Lower leg skin (tissue), 4 donors: Measurements from ENCODE around the gene JADE1. TPM values are rescaled to one million over a fixed set of nuclear protein-coding genes. Genes with fewer than 3 reads are reported as not detected.

ENCODE experiments used
- DNase-seq, 2 donors: peaks; one replicate each; pipeline ENCODE4 v3.0.0-alpha.2; 2019; ENCODE audit warnings: low spot score in 2 of 2
- H3K4me3 ChIP-seq: fragments of 200-600 bp; sonication (generic); 2 replicates; pipeline ENCODE4 v1.5.1; 2017; ENCODE audit warnings: mild to moderate bottlenecking, low read depth; ENCODE audit not compliant: poor library complexity, severe bottlenecking
- POLR2A ChIP-seq, 2 donors: fragments of 450-650 bp; IDR thresholded peaks; one replicate each; pipeline ENCODE4 v1.6.1; 2016 to 2017; ENCODE audit warnings: antibody characterized with exemption in 2 of 2, mild to moderate bottlenecking in 1 of 2, moderate library complexity in 1 of 2
- WGBS, 2 donors: methylation state at CpG; one replicate each; pipeline ENCODE4 v1.1.5; 2018; 5-methylcytosine and 5-hydroxymethylcytosine counted together
- intact Hi-C: fragments of 100-400 bp; cut with DNase I; formaldehyde crosslinking; loops from one replicate; pipeline ENCODE4 v1.15.0; 2023; ENCODE audit warnings: low total_unique reads
- total RNA-seq, 4 donors: library from RNA; depleted of rRNA; stranded (reverse); fragments of >200 nt; gene quantifications; one replicate each; pipeline ENCODE4 v1.1.0, GENCODE V29; 2016
- TF ChIP-seq, protein P1 (sequence below), 3 donors: fragments of 450-650 bp; IDR thresholded peaks; one replicate each; pipeline ENCODE4 v1.5.1; 2016; ENCODE audit warnings: antibody characterized with exemption in 3 of 3, mild to moderate bottlenecking in 3 of 3, moderate library complexity in 2 of 3

The JADE1 gene
- total RNA-seq, 4 donors from 2014 or later: 13.5 to 36.7 (median 19.6) TPM

DNA sequence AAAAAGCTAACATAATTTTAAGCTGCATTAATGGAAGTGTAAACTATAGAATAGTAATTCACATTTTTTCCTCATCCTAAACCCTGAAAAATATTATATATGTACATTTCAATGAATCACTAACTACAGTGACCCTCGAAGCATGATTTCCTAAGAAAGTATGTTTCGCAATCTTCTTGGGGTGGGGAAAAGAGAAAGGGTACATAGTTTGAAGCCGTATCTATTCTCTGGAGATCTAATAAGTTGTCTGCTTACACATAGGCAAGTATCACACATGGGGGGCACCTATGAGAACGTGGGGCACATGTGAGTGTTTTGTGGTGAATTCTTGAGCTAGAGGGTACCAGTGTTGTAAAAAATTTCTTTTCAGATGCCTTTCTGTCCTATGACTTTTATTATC, 71.2 kb downstream of the JADE1 start:
- TF ChIP-seq, protein P1, sequence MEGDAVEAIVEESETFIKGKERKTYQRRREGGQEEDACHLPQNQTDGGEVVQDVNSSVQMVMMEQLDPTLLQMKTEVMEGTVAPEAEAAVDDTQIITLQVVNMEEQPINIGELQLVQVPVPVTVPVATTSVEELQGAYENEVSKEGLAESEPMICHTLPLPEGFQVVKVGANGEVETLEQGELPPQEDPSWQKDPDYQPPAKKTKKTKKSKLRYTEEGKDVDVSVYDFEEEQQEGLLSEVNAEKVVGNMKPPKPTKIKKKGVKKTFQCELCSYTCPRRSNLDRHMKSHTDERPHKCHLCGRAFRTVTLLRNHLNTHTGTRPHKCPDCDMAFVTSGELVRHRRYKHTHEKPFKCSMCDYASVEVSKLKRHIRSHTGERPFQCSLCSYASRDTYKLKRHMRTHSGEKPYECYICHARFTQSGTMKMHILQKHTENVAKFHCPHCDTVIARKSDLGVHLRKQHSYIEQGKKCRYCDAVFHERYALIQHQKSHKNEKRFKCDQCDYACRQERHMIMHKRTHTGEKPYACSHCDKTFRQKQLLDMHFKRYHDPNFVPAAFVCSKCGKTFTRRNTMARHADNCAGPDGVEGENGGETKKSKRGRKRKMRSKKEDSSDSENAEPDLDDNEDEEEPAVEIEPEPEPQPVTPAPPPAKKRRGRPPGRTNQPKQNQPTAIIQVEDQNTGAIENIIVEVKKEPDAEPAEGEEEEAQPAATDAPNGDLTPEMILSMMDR (IDR thresholded peaks at IDR 0.05): no peak
- TF ChIP-seq POLR2A (IDR thresholded peaks at IDR 0.05): no peak
- intact Hi-C loops: no loop called here
- DNase-seq: no peak
- H3K4me3 ChIP-seq: no peak overlapping the region
- WGBS, 2 donors: 88 to 89% methylated on average over 4 of the region's 4 CpGs

DNA sequence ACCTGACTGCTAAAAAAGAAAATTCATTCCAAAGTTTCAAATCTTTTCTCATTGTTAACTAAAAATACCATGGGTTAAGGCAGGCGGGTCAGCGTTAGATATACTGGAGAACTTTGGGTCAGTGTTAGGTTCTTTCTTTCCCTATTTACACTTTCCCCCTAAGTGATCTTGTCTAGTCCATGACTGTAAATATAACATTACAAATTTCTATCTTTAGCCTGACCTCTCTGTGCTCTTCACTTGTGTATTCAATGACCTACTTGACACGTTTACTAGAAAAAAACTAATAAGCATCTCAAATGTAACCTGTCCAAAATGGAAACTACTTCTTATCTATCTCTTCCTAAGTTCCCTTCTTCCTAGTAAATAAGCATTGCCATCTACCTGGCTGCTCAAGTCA, 95.3 kb downstream of the JADE1 start:
- no peak overlapping the region for H3K4me3 ChIP-seq
- 90 to 93% methylated on average over 3 of the region's 3 CpGs for WGBS, 2 donors
- no peak for DNase-seq
- intact Hi-C loops: no loop called here
- TF ChIP-seq POLR2A (IDR thresholded peaks at IDR 0.05): no peak
- TF ChIP-seq, protein P1 (IDR thresholded peaks at IDR 0.05): no peak

DNA sequence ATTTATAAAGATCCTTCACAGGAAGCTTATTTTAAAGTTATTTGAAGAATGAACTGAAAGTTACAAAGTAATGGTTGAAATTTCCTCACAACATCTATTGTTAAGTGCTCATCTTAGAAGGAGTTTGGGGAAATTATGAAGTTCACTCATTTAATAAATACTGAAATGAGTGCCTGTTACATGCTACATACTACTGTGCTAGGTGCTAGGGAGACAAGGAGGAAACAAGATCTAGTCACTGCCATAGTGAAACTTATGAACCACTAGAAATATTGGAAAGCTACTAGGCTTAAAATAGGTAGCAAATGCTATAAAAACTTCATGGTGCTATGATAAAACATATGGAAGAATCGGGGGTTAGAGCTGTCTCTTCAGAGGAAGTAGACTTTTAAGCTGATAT, 97.1 kb downstream of the JADE1 start:
- TF ChIP-seq, protein P1 (IDR thresholded peaks at IDR 0.05): no peak
- TF ChIP-seq POLR2A (IDR thresholded peaks at IDR 0.05): no peak
- H3K4me3 ChIP-seq: no peak overlapping the region
- 67 to 68% methylated on average over 1 of the region's 1 CpG for WGBS, 2 donors
- no peak for DNase-seq
- intact Hi-C loops: no loop called here

DNA sequence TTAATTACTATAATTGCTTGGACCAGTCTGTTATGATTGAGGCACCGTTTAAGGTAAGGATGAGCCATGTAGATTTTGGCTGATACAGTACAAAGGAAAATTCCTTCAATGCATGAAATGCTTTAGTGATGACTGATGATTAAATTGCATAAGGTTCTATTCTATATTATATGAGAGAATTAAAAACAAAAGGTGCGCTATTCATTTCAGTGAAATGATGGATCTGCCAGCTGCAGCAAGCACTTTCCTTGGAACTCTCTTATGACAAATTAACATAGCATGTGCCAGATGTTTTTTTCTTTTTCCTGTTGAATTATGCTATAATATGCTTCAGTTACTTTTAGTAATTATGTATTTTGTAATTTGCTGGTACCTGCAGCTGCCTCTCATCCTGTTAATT, 98.5 kb downstream of the JADE1 start:
- 68 to 71% methylated on average over 2 of the region's 2 CpGs for WGBS, 2 donors
- no peak for DNase-seq
- H3K4me3 ChIP-seq: no peak overlapping the region
- no peak for TF ChIP-seq POLR2A (IDR thresholded peaks at IDR 0.05)
- TF ChIP-seq, protein P1 (IDR thresholded peaks at IDR 0.05): no peak
- intact Hi-C loops: no loop called here

DNA sequence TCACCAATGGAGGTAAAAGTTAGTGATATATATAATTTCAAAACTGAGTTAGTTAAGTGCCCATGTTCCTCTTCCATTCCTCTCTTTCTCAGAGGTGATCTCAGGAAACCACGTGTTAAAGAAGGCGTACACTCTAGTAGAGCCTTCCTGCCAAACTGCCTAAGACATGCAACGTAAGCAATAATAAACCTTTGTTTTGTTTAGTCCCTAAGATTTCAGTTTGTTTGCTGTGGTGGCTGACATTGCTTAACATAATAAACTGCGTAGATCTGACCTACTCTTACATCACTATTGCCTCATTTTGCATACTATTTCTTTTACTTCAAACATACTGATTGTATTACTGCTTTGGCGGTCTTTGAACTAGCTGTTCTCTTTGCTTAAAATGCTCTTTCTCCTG, 99.2 kb downstream of the JADE1 start:
- 79 to 86% methylated on average over 5 of the region's 5 CpGs for WGBS, 2 donors
- TF ChIP-seq, protein P1 (IDR thresholded peaks at IDR 0.05): no peak
- TF ChIP-seq POLR2A (IDR thresholded peaks at IDR 0.05): no peak
- intact Hi-C loops: no loop called here
- DNase-seq: no peak
- H3K4me3 ChIP-seq: no peak overlapping the region

DNA sequence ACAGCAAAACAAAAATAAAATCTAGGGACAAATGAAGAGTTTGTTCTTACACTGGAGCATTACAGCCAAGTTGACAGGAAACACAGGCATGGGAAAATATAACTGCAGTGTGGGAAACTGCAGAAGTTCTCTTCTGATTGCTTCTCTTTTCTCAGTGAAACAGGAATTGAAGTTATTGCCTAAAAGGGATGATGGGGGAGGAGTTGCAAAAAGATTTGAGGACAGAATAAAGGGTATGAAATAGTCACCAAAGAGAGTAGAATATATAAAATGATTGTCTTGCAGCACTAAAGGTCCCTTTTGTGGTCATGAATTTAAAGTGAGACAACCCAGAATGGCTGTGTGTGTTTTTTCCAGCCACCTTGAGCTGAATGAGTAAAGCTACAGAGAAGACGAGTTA, 103.7 kb downstream of the JADE1 start:
- 74 to 90% methylated on average over 1 of the region's 1 CpG for WGBS, 2 donors
- intact Hi-C loops: no loop called here
- TF ChIP-seq POLR2A (IDR thresholded peaks at IDR 0.05): no peak
- TF ChIP-seq, protein P1 (IDR thresholded peaks at IDR 0.05): no peak
- DNase-seq: no peak
- no peak overlapping the region for H3K4me3 ChIP-seq
